Smooth muscle cell (in vitro differentiated cells): ENCODE results near the gene CNRIP1. TPM values are rescaled to one million over a fixed set of nuclear protein-coding genes. Genes with fewer than 3 reads are reported as not detected.

Experiments used
- DNase-seq: peaks from one replicate; lab custom pipeline; 2025; ENCODE audit not compliant: unreplicated experiment; lab: John Stamatoyannopoulos, UW
- H2AFZ ChIP-seq: fragments of 200-600 bp; sonication (generic); 2 replicates; pipeline ENCODE4 v1.6.0; 2016; ENCODE audit warnings: antibody characterized with exemption, low read depth, mild to moderate bottlenecking
- H3F3A ChIP-seq: fragments of 200-600 bp; sonication (generic); 2 replicates; pipeline ENCODE4 v1.6.0; 2017; ENCODE audit warnings: antibody characterized with exemption, low read depth
- H3K27ac ChIP-seq: fragments of 200-600 bp; sonication (generic); 2 replicates; pipeline ENCODE4 v1.5.1; 2016; ENCODE audit warnings: low read depth, mild to moderate bottlenecking
- H3K27me3 ChIP-seq: fragments of 200-600 bp; sonication (generic); 2 replicates; pipeline ENCODE4 v1.6.1; 2016; ENCODE audit warnings: low read depth, mild to moderate bottlenecking
- H3K36me3 ChIP-seq: fragments of 200-600 bp; sonication (generic); 2 replicates; pipeline ENCODE4 v1.5.1; 2016; ENCODE audit warnings: low read depth
- H3K4me1 ChIP-seq: fragments of 200-600 bp; sonication (generic); 2 replicates; pipeline ENCODE4 v1.5.1; 2016; ENCODE audit warnings: low read depth
- H3K4me2 ChIP-seq: fragments of 200-600 bp; sonication (generic); 2 replicates; pipeline ENCODE4 v1.6.0; 2016; ENCODE audit warnings: mild to moderate bottlenecking
- H3K4me3 ChIP-seq: fragments of 200-600 bp; sonication (generic); 2 replicates; pipeline ENCODE4 v1.5.1; 2016; ENCODE audit warnings: mild to moderate bottlenecking
- H3K79me2 ChIP-seq: fragments of 200-600 bp; sonication (generic); 2 replicates; pipeline ENCODE4 v1.6.0; 2016; ENCODE audit warnings: low read depth, mild to moderate bottlenecking
- H3K9ac ChIP-seq: fragments of 200-600 bp; sonication (generic); 2 replicates; pipeline ENCODE4 v1.6.0; 2016; ENCODE audit warnings: low read depth
- H3K9me3 ChIP-seq: fragments of 200-600 bp; sonication (generic); replicated peaks from 2 replicates; pipeline ENCODE4 v1.5.1; 2016; ENCODE audit warnings: low read depth
- H4K20me1 ChIP-seq: fragments of 200-600 bp; sonication (generic); 2 replicates; pipeline ENCODE4 v1.6.0; 2016; ENCODE audit warnings: low read depth
- WGBS: methylation state at CpG from one replicate; pipeline ENCODE4 v1.1.7; 2016; ENCODE audit warnings: low lambda C conversion rate; 5-methylcytosine and 5-hydroxymethylcytosine counted together
- polyA plus RNA-seq: library from polyadenylated mRNA; unstranded; fragments of >200 nt; fragmentation: Nextera tagmentation; extraction: Ambion mirVana; gene quantifications from 2 replicates; pipeline ENCODE4 v1.2.1, GENCODE V29; 2016
- total RNA-seq: library from RNA; depleted of rRNA; stranded (reverse); fragments of >200 nt; gene quantifications from 2 replicates; pipeline ENCODE4 v1.2.3, GENCODE V29; 2014
- TF ChIP-seq, protein P1 (sequence below): fragments of 200-600 bp; sonication (generic); IDR thresholded peaks from 2 replicates; pipeline ENCODE4 v1.5.1; 2017; ENCODE audit warnings: borderline replicate concordance, mild to moderate bottlenecking, antibody characterized with exemption; ENCODE audit not compliant: insufficient read depth, poor library complexity, severe bottlenecking

The CNRIP1 gene
- total and polyA plus RNA-seq, 2 experiments from 2014 or later: 1.7 to 3.0 TPM

DNA sequence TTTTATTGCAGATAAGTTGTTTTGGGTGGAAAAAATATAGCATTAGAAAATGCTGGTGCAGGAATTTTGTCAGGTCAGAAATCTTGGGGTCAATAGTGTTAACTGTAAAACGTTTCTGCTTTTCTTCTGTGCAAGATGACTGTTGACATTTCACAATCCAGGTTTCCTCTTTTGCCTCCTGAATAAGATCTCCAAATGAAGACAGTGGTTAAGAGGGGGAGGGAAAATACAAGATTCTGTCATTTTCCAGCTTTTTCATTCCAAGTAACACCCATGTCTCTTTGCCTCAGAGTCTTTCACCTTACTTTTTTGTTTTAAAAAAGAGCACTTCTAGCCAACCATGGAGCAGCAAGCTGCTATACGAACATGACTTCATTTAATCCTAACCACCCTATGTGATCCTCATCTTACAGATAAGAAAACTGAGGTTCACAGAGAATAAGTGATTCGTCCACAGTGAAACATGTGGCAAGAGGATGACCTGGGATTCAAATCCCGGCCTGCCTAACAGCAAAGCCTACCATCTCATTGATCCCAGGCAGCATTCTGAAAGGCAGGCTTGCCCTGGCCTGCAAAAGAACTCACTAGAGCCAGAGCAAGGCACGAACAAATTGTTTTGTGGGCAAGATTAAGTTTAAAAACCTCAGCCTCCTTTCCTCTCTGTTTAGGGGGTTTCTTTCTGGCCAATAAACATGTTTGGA, 48.4 kb upstream of the CNRIP1 start:
- no peaks in the 10 kb centered on the region for H4K20me1 ChIP-seq
- H3K4me3 ChIP-seq: no peak overlapping the region
- 52% methylated on average over 5 of the region's 5 CpGs for WGBS
- H3K4me1 ChIP-seq: no peaks in the 10 kb centered on the region
- H2AFZ ChIP-seq: no peak overlapping the region
- H3K79me2 ChIP-seq: no peaks in the 10 kb centered on the region
- H3K36me3 ChIP-seq: no peaks in the 10 kb centered on the region
- TF ChIP-seq, protein P1, sequence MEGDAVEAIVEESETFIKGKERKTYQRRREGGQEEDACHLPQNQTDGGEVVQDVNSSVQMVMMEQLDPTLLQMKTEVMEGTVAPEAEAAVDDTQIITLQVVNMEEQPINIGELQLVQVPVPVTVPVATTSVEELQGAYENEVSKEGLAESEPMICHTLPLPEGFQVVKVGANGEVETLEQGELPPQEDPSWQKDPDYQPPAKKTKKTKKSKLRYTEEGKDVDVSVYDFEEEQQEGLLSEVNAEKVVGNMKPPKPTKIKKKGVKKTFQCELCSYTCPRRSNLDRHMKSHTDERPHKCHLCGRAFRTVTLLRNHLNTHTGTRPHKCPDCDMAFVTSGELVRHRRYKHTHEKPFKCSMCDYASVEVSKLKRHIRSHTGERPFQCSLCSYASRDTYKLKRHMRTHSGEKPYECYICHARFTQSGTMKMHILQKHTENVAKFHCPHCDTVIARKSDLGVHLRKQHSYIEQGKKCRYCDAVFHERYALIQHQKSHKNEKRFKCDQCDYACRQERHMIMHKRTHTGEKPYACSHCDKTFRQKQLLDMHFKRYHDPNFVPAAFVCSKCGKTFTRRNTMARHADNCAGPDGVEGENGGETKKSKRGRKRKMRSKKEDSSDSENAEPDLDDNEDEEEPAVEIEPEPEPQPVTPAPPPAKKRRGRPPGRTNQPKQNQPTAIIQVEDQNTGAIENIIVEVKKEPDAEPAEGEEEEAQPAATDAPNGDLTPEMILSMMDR: no peak
- peak overlapping the region; percentile 14 for H3K4me2 ChIP-seq
- H3K27ac ChIP-seq: peak overlapping the region; percentile 88
- H3K27me3 ChIP-seq: no peaks in the 10 kb centered on the region
- H3F3A ChIP-seq: peaks cover 8% of the 10 kb centered on the region
- no peak for DNase-seq
- H3K9me3 ChIP-seq: no peaks in the 10 kb centered on the region
- H3K9ac ChIP-seq: peak overlapping the region; percentile 84

DNA sequence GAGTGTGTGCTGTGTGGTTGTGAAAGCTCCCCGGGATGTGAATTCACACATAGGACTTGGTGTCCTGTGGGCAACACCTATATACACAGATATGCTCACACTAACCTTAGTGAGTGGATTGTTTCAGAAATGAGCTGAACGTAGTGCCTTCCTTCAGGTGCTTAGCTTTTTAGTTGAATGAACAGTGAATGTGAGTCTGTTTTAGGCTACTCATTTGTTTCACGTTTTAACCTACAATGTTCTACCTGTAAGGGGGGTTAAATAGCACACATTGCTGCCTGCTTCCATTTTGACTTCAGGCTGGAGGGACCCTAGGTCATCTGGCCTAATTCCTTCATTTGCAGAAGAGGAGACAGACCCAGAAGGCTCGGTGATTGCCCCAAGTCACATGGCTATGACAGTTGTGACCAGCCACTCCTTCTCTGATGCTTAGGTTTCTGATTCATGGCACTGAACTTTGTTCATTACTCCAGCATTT, 46.4 kb upstream of the CNRIP1 start:
- TF ChIP-seq, protein P1: no peak
- H3K4me3 ChIP-seq: no peak overlapping the region
- no peak for DNase-seq
- H4K20me1 ChIP-seq: no peaks in the 10 kb centered on the region
- no peaks in the 10 kb centered on the region for H3K9me3 ChIP-seq
- peaks cover 8% of the 10 kb centered on the region for H3F3A ChIP-seq
- H3K27me3 ChIP-seq: no peaks in the 10 kb centered on the region
- H3K4me2 ChIP-seq: no peak overlapping the region
- 87% methylated on average over 4 of the region's 4 CpGs for WGBS
- H3K27ac ChIP-seq: no peak overlapping the region
- no peak overlapping the region for H2AFZ ChIP-seq
- no peaks in the 10 kb centered on the region for H3K4me1 ChIP-seq
- no peaks in the 10 kb centered on the region for H3K79me2 ChIP-seq
- no peaks in the 10 kb centered on the region for H3K36me3 ChIP-seq
- H3K9ac ChIP-seq: no peak overlapping the region

DNA sequence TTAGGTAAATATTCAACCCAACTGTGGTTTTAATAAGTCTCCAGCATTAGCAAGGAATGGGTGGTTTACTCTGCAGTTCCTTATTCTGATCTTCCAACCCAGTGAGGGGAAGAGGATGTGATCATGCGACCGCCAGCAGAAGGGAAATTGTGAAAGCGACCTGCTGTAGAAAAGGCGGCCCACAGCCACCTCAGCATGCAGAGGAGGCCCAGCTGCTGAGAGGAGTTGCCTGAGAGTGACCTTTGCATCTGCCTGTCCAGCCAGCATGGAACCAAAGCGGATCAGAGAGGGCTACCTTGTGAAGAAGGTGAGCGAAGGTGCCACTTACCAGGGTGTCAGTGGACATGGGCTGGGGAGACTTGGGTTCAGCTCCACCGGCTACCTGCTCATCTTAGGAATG, 45.3 kb upstream of the CNRIP1 start, which contains the start of gene PLEK:
Gene PLEK, plus strand, starts transcription at position 196 of the 400 bp plus-strand sequence. Its CDS starts 70 bp downstream, at position 266.
- no peak within 1 kb of the TSS for H3K9ac ChIP-seq
- no peaks in the 10 kb centered on the region for H3K36me3 ChIP-seq
- no peak within 1 kb of the TSS for H3K4me2 ChIP-seq
- H3K79me2 ChIP-seq: no peaks in the 10 kb centered on the region
- peaks cover 8% of the 10 kb centered on the region for H3F3A ChIP-seq
- H3K27ac ChIP-seq: no peak within 1 kb of the TSS
- H3K9me3 ChIP-seq: no peaks in the 10 kb centered on the region
- H3K4me3 ChIP-seq: no peak within 1 kb of the TSS
- 75% methylated on average over 7 of the region's 7 CpGs for WGBS
- H3K4me1 ChIP-seq: no peaks in the 10 kb centered on the region
- H4K20me1 ChIP-seq: no peaks in the 10 kb centered on the region
- TF ChIP-seq, protein P1: no peak
- no peaks in the 10 kb centered on the region for H3K27me3 ChIP-seq
- H2AFZ ChIP-seq: no peak within 1 kb of the TSS
- DNase-seq: no peak

DNA sequence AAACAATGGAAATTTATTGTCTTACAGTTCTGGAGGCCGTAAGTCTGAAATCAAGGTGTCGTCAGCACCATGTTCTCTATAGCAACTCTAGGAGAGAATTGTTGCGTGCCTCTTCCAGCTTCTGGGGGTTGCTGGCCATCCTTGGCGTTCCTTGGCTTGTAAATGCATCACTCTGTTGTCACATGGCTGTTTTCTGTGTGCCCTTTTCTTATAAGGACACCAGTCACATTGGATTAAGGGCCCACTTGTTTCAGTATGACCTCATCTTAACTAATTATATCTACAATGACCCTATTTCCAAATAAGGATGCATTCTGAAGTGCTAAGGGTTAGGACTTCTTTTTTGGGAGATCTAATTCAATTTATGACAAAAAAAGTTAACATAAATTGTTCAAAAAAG, 44.0 kb upstream of the CNRIP1 start:
- H3F3A ChIP-seq: peaks cover 8% of the 10 kb centered on the region
- H3K79me2 ChIP-seq: no peaks in the 10 kb centered on the region
- H4K20me1 ChIP-seq: no peaks in the 10 kb centered on the region
- H3K27ac ChIP-seq: no peak overlapping the region
- TF ChIP-seq, protein P1: no peak
- H3K4me3 ChIP-seq: no peak overlapping the region
- no peaks in the 10 kb centered on the region for H3K36me3 ChIP-seq
- H3K4me2 ChIP-seq: no peak overlapping the region
- no peak overlapping the region for H2AFZ ChIP-seq
- no peak overlapping the region for H3K9ac ChIP-seq
- WGBS: 97% methylated on average over 4 of the region's 4 CpGs
- H3K4me1 ChIP-seq: no peaks in the 10 kb centered on the region
- H3K9me3 ChIP-seq: no peaks in the 10 kb centered on the region
- no peak for DNase-seq
- no peaks in the 10 kb centered on the region for H3K27me3 ChIP-seq
